Hematopoietic multipotent progenitor cell treated with erythropoietin and hydrocortisone succinate and interleukin-3 and kit ligand, for 8 days (in vitro differentiated cells): Measurements from ENCODE around the gene HDAC10.
"Not testable (repeated sequence)": the region's sequence is repeated elsewhere in the genome, so short reads cannot be mapped to it uniquely, and the experiment has no call there.

ENCODE experiments used
- DNase-seq: peaks from one replicate; pipeline ENCODE4 v3.0.0-alpha.2; 2015

HDAC10 gene

GRCh38 chr22:50284479-50284878 lies 33.4 kb upstream of the HDAC10 start:
- DNase-seq: no peak

GRCh38 chr22:50283821-50284220 lies 32.8 kb upstream of the HDAC10 start:
- no peak for DNase-seq

- no peak for DNase-seq
These were observed 31.5 kb upstream of the HDAC10 start for GRCh38 chr22:50282361-50283155.

- DNase-seq: no peak
These were observed 30.9 kb upstream of the HDAC10 start for GRCh38 chr22:50281957-50282356.

- DNase-seq: no peak
These were observed 30.3 kb upstream of the HDAC10 start for GRCh38 chr22:50281384-50281760.

DNA sequence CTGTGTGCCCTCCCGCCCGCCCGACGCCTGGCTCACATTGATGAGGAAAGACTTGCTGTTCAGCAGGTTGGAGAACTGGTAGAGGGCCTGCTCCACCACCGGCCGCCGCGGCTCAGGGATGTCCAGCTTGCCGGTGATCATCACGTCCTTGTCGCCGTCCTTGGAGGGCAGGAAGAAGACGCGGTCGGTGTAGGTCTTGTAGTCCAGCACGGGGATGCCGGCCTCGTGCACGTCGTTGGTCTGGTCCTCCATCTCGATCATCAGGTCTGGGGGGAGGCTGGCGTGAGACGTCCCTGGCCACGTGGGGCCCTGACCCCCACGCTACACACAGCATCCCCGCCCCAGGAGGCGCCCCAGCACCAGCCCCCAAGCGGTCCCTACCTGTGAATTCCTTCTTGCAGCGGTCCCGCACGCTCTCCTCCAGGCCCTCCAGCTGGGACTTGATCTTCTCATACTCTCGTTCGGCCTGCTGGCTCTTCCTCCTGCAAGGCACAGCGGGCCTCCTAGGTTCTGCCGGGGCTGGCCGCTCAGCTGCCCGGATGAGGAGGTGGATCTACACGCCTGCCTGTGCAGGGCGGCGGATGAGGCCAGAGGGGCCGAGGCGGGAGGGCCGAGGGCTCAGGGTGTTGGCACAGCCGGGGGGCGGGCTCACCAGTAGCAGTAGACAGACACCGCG lies 29.8 kb upstream of the HDAC10 start:
- DNase-seq: no peak

DNA sequence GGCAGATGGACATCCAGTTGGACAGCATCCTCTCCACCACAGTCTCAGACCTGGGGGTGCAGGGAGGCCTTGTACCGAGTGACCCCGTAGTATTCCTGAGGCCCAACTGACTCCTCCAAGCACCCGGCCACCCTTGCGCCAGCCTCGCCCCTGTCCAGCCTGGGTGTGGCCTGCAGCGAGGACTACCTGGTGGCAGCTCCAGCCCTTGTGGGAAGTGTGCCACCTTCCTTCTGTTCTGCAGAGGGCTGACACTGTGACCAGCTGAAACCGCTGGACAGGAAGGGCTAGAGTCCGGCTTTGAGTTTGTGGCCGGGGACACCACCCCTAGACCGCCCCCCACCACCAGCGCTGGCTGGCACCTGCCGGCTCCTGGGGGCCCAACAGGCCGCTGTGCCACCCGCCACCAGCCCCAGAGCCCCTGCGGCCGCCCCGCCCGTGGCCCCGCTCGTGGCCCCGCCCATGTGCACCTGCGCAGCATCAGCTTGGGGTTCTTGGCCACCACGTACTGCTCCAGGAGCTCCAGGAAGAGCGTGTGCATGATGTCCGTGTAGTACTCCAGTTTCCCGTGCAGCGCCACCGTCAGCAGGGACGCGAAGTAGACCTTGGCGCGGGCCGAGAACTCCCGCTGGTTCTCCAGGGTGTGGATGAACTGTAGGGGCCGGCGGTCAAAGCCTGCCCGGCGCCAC lies 29.1 kb upstream of the HDAC10 start:
- no peak for DNase-seq

DNA sequence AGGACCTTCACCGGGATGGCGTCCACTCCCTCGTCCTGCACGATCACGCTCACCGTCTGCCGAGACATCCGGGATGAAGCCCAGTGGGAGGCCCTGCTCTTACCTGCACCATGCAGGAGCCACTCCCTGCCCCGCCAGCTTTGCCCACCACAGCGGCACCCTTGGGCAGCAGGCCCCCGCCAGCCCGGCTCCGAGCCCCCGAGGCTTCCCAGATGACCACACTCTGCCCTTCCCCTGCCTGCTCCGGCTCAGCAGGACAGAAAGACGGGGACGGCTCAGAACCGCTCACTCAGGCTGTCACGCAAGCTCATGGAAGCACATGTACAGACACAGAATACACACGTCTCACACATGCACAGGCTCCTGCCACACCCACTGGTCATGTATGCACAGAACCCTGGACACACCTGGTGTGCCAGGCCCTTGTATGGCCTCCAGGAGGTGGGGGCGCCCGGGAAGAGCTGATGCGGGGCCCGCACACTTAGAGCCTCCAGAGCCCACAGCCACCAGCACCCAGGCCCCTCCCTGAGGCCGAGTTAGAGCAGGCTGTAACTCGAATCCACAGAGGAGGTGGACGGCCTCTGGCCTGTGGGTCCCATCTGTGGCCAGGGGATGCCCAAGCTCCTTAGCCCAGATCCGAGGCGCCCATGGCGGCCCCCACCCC lies 28.0 kb upstream of the HDAC10 start:
- DNase-seq: no peak

GRCh38 chr22:50278461-50278860 lies 27.4 kb upstream of the HDAC10 start:
- DNase-seq: no peak

DNA sequence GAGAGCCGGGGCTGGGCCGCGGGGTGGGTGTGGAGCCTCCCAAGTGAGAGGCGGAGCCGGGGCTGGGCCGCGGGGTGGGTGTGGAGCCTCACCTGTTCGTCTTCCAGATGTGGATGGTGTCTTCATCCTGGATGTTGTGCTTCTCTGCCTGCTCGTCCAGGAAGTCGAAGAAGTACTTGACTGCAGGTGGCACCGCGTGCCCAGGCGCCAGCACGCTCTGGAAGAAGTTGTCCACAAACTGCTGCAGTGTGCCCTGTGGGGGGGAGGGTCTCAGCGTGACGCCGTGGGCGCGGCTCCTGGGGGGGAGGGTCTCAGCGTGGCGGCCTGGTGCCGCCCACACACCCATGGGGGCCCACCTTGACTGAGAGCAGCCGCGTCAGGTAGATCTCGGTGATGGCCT lies 26.7 kb upstream of the HDAC10 start:
- DNase-seq: no peak

- peak; percentile 43 for DNase-seq
These were observed 25.1 kb upstream of the HDAC10 start for GRCh38 chr22:50276143-50276542.

DNA sequence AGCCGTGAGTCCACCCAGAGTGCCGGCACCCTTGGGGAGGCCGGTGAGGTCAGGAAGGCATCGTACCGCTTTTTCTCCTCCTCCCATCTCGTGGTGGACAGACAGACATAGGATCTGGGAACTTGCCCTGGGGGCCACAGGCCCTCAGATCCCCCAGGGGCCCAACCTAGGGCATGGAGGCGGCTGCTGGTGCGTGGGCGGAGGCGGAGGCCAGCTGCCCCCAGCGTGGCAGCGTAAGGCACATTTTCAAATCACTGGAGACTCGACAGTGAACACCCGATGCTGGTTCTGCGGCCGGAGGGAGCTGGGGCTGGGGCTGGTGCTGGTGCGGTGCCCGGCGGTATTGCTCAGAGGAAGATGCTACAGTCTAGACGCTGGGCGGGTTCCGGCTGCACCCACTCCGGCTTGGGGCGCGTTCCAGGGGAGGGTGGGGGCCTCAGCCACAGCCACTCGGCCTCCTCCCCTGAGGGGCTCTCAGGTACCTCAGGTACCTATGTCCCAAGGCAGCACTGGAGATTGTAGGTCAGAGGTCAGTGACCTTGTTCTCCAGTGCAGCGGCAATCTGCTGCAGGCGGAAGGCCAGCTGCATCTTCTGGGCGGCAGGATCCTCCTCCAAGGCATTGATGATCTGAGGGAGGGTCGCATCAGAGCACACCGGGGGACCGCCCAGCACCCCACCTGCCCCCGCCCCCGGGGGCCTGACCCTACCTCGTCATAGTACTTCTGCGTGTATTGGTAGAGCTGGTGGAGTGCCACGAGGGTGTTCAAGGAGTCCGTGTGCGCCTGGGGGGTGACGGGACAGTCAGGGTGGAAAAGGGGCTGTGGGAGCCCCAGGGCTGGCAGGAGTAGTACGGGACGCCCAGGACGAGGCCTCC lies 24.4 kb upstream of the HDAC10 start:
- DNase-seq: no peak

GRCh38 chr22:50274771-50275170 lies 23.7 kb upstream of the HDAC10 start:
- DNase-seq: no peak

DNA sequence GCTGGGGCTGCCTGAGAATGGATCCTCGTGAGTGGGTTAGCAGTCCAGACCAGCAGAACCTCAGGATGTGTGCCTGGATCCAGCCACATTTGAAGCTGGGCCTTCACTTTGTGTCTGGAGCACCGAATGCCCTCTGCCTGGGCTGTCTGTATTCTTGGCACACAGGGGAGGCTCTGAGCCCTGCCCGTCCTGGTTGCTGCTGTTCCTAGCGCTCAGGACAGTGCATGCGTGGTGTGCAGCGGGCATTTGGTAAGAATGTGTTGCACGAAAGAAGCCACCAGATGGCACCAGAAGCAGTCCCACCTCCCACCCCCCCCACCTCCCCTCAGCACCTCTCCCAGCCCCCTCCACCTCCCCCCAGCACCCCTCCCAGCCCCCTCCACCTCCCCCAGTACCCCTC lies 23.2 kb upstream of the HDAC10 start:
- peak; percentile 68 for DNase-seq

- DNase-seq: not testable (repeated sequence)
These were observed 22.7 kb upstream of the HDAC10 start for GRCh38 chr22:50273781-50274180.

DNA sequence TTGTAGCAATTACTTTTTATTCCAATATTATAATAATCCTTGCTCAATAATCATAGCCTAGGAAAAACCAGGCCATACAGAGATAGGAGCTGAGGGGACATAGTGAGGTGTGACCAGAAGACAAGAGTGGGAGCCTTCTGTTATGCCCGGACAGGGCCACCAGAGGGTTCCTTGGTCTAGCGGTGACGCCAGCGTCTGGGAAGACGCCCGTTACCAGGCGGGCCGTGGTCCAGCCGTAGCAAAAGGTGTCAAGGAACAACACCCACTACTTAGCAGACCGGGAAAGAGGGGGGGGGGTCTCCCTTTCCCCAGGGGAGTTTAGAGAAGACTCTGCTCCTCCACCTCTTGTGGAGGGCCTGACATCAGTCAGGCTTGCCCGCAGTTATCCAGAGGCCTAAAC lies 22.3 kb upstream of the HDAC10 start:
- not testable (repeated sequence) for DNase-seq

GRCh38 chr22:50272044-50272802 lies 21.2 kb upstream of the HDAC10 start:
- no peak for DNase-seq

GRCh38 chr22:50271519-50271970 lies 20.5 kb upstream of the HDAC10 start:
- DNase-seq: peak; percentile 64

DNA sequence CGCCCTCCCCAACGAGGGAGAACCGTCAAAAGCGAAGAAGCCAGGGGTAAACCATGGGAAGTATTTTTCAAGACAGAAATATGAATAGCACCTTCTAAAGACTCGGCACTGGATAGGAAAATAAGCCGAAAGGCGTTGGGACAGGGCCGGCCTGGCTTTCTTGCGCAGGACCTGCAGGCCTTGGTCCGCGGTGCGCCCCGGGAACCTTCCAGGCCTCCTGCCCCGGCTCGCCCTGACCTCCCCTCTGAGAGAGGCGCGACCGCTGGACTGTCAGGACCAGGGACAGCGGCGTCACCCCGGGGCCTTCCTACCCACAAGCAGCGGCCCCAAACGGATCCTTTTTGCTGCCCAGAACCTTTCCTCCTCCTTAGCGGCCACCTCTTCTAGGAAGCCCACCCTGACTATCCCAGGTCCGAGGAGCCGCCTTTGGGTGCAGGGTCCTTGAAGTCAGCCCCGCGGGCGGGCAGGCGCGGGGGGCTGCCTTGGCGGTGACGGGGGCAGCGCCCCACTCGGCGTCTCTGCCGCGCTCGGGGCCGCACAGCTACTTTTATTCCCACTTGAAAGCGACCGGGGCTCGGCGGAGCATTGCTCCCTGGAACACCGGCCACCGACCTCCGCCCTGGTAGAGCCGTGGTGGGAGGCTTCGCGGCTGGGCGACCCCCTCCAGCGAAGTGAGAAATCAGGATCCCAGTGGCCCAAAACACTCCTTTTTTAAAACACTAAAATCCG lies 19.8 kb upstream of the HDAC10 start:
- DNase-seq: peak; percentile 56

- no peak for DNase-seq
These were observed 19.1 kb upstream of the HDAC10 start, which contains the start of gene MAPK11 for GRCh38 chr22:50269970-50270665. TSS of gene MAPK11 (minus strand) at chr22:50270380. CDS start at chr22:50270292, 88 bp downstream.
